Measurements from ENCODE around the gene TMEM98.

GRCh38 chr17:32930512-32930911 is 2.6 kb downstream of the TMEM98 start:
- TF ChIP-seq CTCF (conservative IDR thresholded peaks at IDR 0.05; ENCODE audit: low read length) (no peak), EZH2phosphoT487 (IDR thresholded peaks at IDR 0.05; ENCODE audit: borderline replicate concordance, low read depth, low read length) (no peak)

All from OCI-LY7 (cell line).